ENCODE measurements around the gene NTNG1.

DNA sequence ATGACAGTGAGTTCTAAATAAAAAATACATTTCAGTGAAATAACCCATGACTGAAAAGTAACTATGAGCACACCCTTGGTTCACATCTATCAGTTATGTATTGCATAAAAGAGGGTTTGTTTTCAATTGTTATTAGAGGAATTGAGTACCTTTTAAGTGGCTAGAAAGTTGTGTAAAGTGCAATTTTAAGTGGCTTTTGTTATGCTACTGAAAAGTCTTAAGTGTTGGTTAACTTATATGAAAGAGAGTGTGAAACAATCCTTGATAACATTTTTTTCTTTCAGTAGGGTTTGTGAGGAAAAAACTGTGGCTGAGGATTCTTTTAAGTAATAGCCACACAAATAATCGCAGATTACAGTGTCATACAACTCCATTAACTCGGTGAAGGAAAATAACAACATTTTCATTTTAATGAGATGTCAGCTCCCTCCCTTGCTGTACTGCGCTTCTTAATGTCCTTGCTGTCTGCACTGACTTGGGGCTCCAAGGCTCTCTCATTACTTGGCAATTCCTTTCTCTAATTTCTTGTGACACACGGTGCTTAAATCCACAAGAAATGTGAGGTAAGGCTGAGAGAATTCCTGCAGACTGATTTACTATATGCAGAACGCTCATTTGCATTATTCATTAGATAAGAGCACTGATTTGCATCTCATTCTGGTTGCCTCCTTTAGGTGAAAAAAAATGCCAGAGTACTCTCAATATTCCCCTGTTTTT, 40.6 kb downstream of the NTNG1 start:
- TF ChIP-seq, protein P1, sequence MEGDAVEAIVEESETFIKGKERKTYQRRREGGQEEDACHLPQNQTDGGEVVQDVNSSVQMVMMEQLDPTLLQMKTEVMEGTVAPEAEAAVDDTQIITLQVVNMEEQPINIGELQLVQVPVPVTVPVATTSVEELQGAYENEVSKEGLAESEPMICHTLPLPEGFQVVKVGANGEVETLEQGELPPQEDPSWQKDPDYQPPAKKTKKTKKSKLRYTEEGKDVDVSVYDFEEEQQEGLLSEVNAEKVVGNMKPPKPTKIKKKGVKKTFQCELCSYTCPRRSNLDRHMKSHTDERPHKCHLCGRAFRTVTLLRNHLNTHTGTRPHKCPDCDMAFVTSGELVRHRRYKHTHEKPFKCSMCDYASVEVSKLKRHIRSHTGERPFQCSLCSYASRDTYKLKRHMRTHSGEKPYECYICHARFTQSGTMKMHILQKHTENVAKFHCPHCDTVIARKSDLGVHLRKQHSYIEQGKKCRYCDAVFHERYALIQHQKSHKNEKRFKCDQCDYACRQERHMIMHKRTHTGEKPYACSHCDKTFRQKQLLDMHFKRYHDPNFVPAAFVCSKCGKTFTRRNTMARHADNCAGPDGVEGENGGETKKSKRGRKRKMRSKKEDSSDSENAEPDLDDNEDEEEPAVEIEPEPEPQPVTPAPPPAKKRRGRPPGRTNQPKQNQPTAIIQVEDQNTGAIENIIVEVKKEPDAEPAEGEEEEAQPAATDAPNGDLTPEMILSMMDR (IDR thresholded peaks at IDR 0.05) = no peak
- no peak for TF ChIP-seq POLR2A (IDR thresholded peaks at IDR 0.05)
- TF ChIP-seq EP300 (IDR thresholded peaks at IDR 0.05) = no peak

Data from ovary (tissue), 3 donors.